OCI-LY7 (cell line): ENCODE results near the gene NIPAL1. TPM values are rescaled to one million over a fixed set of nuclear protein-coding genes. Genes with fewer than 3 reads are reported as not detected.
A peak's percentile ranks its signal among the peaks of the same experiment; 100 is the strongest.
"Not testable (repeated sequence)": the region's sequence is repeated elsewhere in the genome, so short reads cannot be mapped to it uniquely, and the experiment has no call there.

Experiments
- BruUV-seq: library from RNA; stranded (reverse); fragments of 400-500 nt; replicated peaks from 2 replicates; lab custom pipeline; 2021; lab: Mats Ljungman, UMichigan
- CTCF ChIA-PET: fragments of 300-600 bp; sonication (Branson Sonifier 250); formaldehyde crosslinking; loops from one replicate; lab custom pipeline; 2022; ENCODE audit warnings: antibody characterized with exemption; ENCODE audit not compliant: unreplicated experiment; lab: Charles Lee
- POLR2A ChIA-PET: fragments of 300-600 bp; sonication (Branson Sonifier 250); formaldehyde crosslinking; loops from one replicate; lab custom pipeline; 2022; ENCODE audit warnings: antibody characterized with exemption; lab: Charles Lee
- DNase-seq: peaks from one replicate; pipeline ENCODE4 v3.0.0-alpha.2; 2015; ENCODE audit warnings: low spot score
- H2AFZ ChIP-seq: fragments of 200-600 bp; sonication (generic), shearing (Covaris generic); 2 replicates; pipeline ENCODE4 v1.6.1; 2014; ENCODE audit warnings: mild to moderate bottlenecking, antibody characterized with exemption, low read length, moderate library complexity
- H3K27ac ChIP-seq: fragments of 200-600 bp; sonication (generic); 2 replicates; pipeline ENCODE4 v1.5.1; 2014; ENCODE audit warnings: mixed run types, low read depth, mild to moderate bottlenecking, moderate library complexity, low read length, inconsistent platforms; ENCODE audit not compliant: poor library complexity, severe bottlenecking
- H3K36me3 ChIP-seq: fragments of 200-600 bp; sonication (generic); 2 replicates; pipeline ENCODE4 v1.6.1; 2014; ENCODE audit warnings: mild to moderate bottlenecking, antibody characterized with exemption, low read length, moderate library complexity, mixed read lengths; ENCODE audit not compliant: insufficient read depth
- H3K4me1 ChIP-seq: fragments of 200-600 bp; sonication (generic); 2 replicates; pipeline ENCODE4 v1.5.1; 2014; ENCODE audit warnings: mild to moderate bottlenecking, low read length; ENCODE audit not compliant: insufficient read depth, poor library complexity, severe bottlenecking
- H3K4me2 ChIP-seq: fragments of 200-600 bp; sonication (generic); 2 replicates; pipeline ENCODE4 v1.6.1; 2014; ENCODE audit warnings: mild to moderate bottlenecking, low read length
- H3K4me3 ChIP-seq: fragments of 200-600 bp; sonication (generic); 2 replicates; pipeline ENCODE4 v1.5.1; 2014; ENCODE audit warnings: mild to moderate bottlenecking, low read depth, low read length; ENCODE audit not compliant: poor library complexity, severe bottlenecking
- H3K79me2 ChIP-seq: fragments of 200-600 bp; sonication (generic); 2 replicates; pipeline ENCODE4 v1.6.1; 2016; ENCODE audit warnings: low read depth, mild to moderate bottlenecking, low read length, moderate library complexity, mixed read lengths; ENCODE audit not compliant: insufficient read depth
- H3K9me2 ChIP-seq: fragments of 200-600 bp; sonication (generic); 2 replicates; pipeline ENCODE4 v1.6.1; 2016; ENCODE audit warnings: mild to moderate bottlenecking, low read length, mixed read lengths; ENCODE audit not compliant: insufficient read depth
- H3K9me3 ChIP-seq: fragments of 200-600 bp; sonication (generic); 2 replicates; pipeline ENCODE4 v1.6.1; 2014; ENCODE audit warnings: mild to moderate bottlenecking, mixed run types, low read length, mixed read lengths
- H4K20me1 ChIP-seq: fragments of 200-600 bp; sonication (generic); 2 replicates; pipeline ENCODE4 v1.6.1; 2014; ENCODE audit warnings: mild to moderate bottlenecking, antibody characterized with exemption, low read length, moderate library complexity, mixed read lengths; ENCODE audit not compliant: insufficient read depth
- EZH2phosphoT487 ChIP-seq: fragments of 200-600 bp; sonication (generic); IDR thresholded peaks from 2 replicates; pipeline ENCODE4 v1.6.1; 2018; ENCODE audit warnings: low read depth, borderline replicate concordance, mild to moderate bottlenecking, mixed run types, antibody characterized with exemption, low read length, moderate library complexity, mixed read lengths
- intact Hi-C: fragments of 100-400 bp; cut with micrococcal nuclease; formaldehyde crosslinking; loops from one replicate; pipeline ENCODE4 v1.10.0; 2022; ENCODE audit not compliant: unreplicated experiment
- total RNA-seq, 2 experiments: library from RNA; depleted of rRNA in 1 of 2; stranded (reverse); fragments of >200 nt in 1 of 2; shearing (Covaris generic) in 1 of 2; gene quantifications; 2 replicates each; pipeline ENCODE4 v1.2.3, GENCODE V29; 2014 to 2022
- TF ChIP-seq, protein P1 (sequence below): fragments of 200-600 bp; sonication (generic); conservative IDR thresholded peaks from 2 replicates; pipeline ENCODE4 v1.5.1; 2014; ENCODE audit warnings: mild to moderate bottlenecking, antibody characterized with exemption, low read length, moderate library complexity, mixed read lengths

NIPAL1 gene
- total RNA-seq, 2 experiments from 2014 or later, result 0.28 to 1.9 TPM

- POLR2A ChIA-PET, result interaction anchor here (0.6 to 2.2 kb wide), 4 partner anchors 10 to 905 kb away, joined by 3 to 15 read pairs (median 4); no protein-coding TSS in a partner anchor
- Histone ChIP-seq H3K9me3 (peaks cover 28% of the 10 kb centered on the region), H3K27ac (no peak overlapping the region), H2AFZ (no peak overlapping the region), H3K79me2 (no peaks in the 10 kb centered on the region), H3K9me2 (no peaks in the 10 kb centered on the region), H3K4me3 (no peak overlapping the region), H3K4me1 (no peaks in the 10 kb centered on the region), H3K36me3 (no peaks in the 10 kb centered on the region), H3K4me2 (no peak overlapping the region), H4K20me1 (no peaks in the 10 kb centered on the region)
- peak; percentile 61 for DNase-seq
- intact Hi-C loops, result no loop called here
- no TSS peak for BruUV-seq
- CTCF ChIA-PET, result interaction anchor here (1.5 kb wide), 1 partner anchor 77 kb away, joined by 3 read pairs; no protein-coding TSS in a partner anchor
- TF ChIP-seq EZH2phosphoT487, result no peak
Observed at GRCh38 chr4:48008021-48008596, 8.5 kb upstream of the NIPAL1 start.

DNA sequence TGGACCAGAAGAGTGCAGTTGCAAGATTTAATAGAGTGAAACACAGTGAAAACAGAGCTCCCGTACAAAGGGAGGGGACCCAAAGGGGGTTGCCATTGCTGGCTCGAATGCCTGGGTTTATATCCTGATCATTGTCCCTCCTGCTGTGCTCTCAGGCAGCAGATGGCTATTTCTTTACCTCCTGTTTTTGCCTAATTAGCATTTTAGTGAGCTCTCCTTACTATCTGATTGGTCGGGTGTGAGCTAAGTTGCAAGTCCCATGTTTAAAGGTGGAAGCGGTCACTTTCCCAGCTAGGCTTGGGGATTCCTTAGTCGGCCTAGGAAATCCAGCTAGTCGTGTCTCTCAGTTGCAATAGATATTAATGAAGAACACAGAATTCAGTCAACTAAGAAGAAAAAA lies 5.7 kb upstream of the NIPAL1 start:
- H3K9me2 ChIP-seq, BruUV-seq, H3K4me1 ChIP-seq, H3K4me2 ChIP-seq, H3K36me3 ChIP-seq, H3K27ac ChIP-seq, H2AFZ ChIP-seq, intact Hi-C loops, H4K20me1 ChIP-seq, DNase-seq, H3K79me2 ChIP-seq, H3K4me3 ChIP-seq: not testable (repeated sequence)
- CTCF ChIA-PET, result interaction anchor here (0.6 kb wide), 2 partner anchors 96 to 127 kb away, joined by 3 read pairs; no protein-coding TSS in a partner anchor
- H3K9me3 ChIP-seq, result peaks cover 17% of the 10 kb centered on the region
- POLR2A ChIA-PET, result interaction anchor here (0.7 to 1.1 kb wide), 5 partner anchors 12 to 452 kb away, joined by 3 to 4 read pairs (median 3); no protein-coding TSS in a partner anchor

DNA sequence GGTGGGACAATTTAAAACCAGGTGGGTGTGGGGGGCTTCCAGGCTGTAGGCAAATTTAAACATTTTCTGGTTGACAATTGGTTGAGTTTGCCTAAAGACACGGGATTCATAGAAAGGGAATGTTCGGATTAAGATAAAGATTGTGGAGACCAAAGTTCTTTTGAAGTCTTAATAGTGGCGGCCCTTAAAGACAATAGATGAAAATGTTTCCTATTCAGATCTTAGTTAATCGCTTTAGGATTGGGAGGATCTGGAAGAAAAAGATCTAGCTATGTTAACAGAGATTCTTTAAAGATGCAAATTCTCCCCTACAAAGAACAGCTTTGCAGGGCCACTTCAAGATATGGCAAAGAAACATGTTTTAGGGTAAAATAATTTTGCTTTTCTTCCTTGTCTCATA lies 4.8 kb upstream of the NIPAL1 start:
- ChIA-PET CTCF (no interaction called here), POLR2A (interaction anchor here (0.7 to 1.1 kb wide), 3 partner anchors 18 to 453 kb away, joined by 3 to 4 read pairs (median 3); no protein-coding TSS in a partner anchor)
- Histone ChIP-seq H3K4me3 (no peak overlapping the region), H3K9me2 (no peaks in the 10 kb centered on the region), H3K4me1 (peaks cover 4% of the 10 kb centered on the region), H3K36me3 (no peaks in the 10 kb centered on the region), H4K20me1 (no peaks in the 10 kb centered on the region), H3K79me2 (no peaks in the 10 kb centered on the region), H3K9me3 (peaks cover 12% of the 10 kb centered on the region), H3K4me2 (no peak overlapping the region), H3K27ac (no peak overlapping the region), H2AFZ (no peak overlapping the region)
- no TSS peak for BruUV-seq
- no peak for TF ChIP-seq EZH2phosphoT487
- TF ChIP-seq, protein P1, sequence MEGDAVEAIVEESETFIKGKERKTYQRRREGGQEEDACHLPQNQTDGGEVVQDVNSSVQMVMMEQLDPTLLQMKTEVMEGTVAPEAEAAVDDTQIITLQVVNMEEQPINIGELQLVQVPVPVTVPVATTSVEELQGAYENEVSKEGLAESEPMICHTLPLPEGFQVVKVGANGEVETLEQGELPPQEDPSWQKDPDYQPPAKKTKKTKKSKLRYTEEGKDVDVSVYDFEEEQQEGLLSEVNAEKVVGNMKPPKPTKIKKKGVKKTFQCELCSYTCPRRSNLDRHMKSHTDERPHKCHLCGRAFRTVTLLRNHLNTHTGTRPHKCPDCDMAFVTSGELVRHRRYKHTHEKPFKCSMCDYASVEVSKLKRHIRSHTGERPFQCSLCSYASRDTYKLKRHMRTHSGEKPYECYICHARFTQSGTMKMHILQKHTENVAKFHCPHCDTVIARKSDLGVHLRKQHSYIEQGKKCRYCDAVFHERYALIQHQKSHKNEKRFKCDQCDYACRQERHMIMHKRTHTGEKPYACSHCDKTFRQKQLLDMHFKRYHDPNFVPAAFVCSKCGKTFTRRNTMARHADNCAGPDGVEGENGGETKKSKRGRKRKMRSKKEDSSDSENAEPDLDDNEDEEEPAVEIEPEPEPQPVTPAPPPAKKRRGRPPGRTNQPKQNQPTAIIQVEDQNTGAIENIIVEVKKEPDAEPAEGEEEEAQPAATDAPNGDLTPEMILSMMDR, result no peak
- DNase-seq, result no peak
- intact Hi-C loops, result no loop called here
